ENCODE data around the gene CCNYL1.
"Not testable (repeated sequence)": the region's sequence is repeated elsewhere in the genome, so short reads cannot be mapped to it uniquely, and the experiment has no call there.

The CCNYL1 gene

GRCh38 chr2:207710814-207711740 lies at the start of gene CCNYL1:
Gene CCNYL1 (plus strand): TSS chr2:207711640. CDS start chr2:207711897, 257 bp downstream.
- DNase-seq: peak; percentile 75 to 90

- DNase-seq: no peak
Observed at GRCh38 chr2:207662203-207662602, 49.2 kb upstream of the CCNYL1 start.

GRCh38 chr2:207663870-207664545 lies 47.4 kb upstream of the CCNYL1 start:
- no peak for DNase-seq

GRCh38 chr2:207670887-207671286 lies 40.6 kb upstream of the CCNYL1 start:
- no peak for DNase-seq

- DNase-seq: no peak
Observed at GRCh38 chr2:207673431-207673830, 38.0 kb upstream of the CCNYL1 start.

GRCh38 chr2:207674266-207674774 lies 37.1 kb upstream of the CCNYL1 start:
- no peak for DNase-seq

GRCh38 chr2:207674826-207675225 lies 36.6 kb upstream of the CCNYL1 start:
- no peak for DNase-seq

GRCh38 chr2:207676827-207677354 lies 34.5 kb upstream of the CCNYL1 start:
- no peak for DNase-seq

GRCh38 chr2:207681431-207681830 lies 30.0 kb upstream of the CCNYL1 start:
- DNase-seq: no peak

- DNase-seq: no peak
Observed at GRCh38 chr2:207682557-207682956, 28.9 kb upstream of the CCNYL1 start.

GRCh38 chr2:207683438-207683837 lies 28.0 kb upstream of the CCNYL1 start:
- no peak for DNase-seq

GRCh38 chr2:207683879-207684627 lies 27.4 kb upstream of the CCNYL1 start:
- no peak for DNase-seq

GRCh38 chr2:207686812-207687211 lies 24.6 kb upstream of the CCNYL1 start:
- DNase-seq: no peak

- DNase-seq: no peak
Observed at GRCh38 chr2:207688597-207688996, 22.8 kb upstream of the CCNYL1 start.

GRCh38 chr2:207690845-207691461 lies 20.5 kb upstream of the CCNYL1 start:
- not testable (repeated sequence) for DNase-seq

GRCh38 chr2:207692206-207693065 lies 19.0 kb upstream of the CCNYL1 start:
- no peak for DNase-seq

GRCh38 chr2:207693641-207694249 lies 17.7 kb upstream of the CCNYL1 start:
- DNase-seq: no peak

GRCh38 chr2:207694811-207695281 lies 16.6 kb upstream of the CCNYL1 start:
- no peak for DNase-seq

- no peak for DNase-seq
Observed at GRCh38 chr2:207695293-207695692, 16.1 kb upstream of the CCNYL1 start.

- not testable (repeated sequence) for DNase-seq
Observed at GRCh38 chr2:207696911-207697310, 14.5 kb upstream of the CCNYL1 start.

- DNase-seq: no peak
Observed at GRCh38 chr2:207697411-207697810, 14.0 kb upstream of the CCNYL1 start.
